H1 (cell line): ENCODE data around the gene GRIA3. TPM values are rescaled to one million over a fixed set of nuclear protein-coding genes. Genes with fewer than 3 reads are reported as not detected.

ENCODE experiments used
- CTCF ChIA-PET: fragments of 300-600 bp; sonication (Branson Sonifier 250); formaldehyde crosslinking; loops from one replicate; lab custom pipeline; 2021; ENCODE audit not compliant: partially characterized antibody; lab: Charles Lee
- POLR2A ChIA-PET: fragments of 300-600 bp; sonication (Branson Sonifier 250); formaldehyde crosslinking; loops from one replicate; lab custom pipeline; 2021; ENCODE audit warnings: inconsistent platforms; ENCODE audit not compliant: partially characterized antibody; lab: Charles Lee
- DNase-seq, 2 experiments: peaks; one replicate each; pipeline versions ENCODE4 v3.0.0 to v3.0.0-alpha.2; 2010 to 2022; ENCODE audit warnings: low spot score in 2 of 2, low read depth in 1 of 2, mixed read lengths in 1 of 2
- FAIRE-seq: peaks from 2 replicates; lab custom pipeline; 2011; peaks lifted over from hg19 to GRCh38; lab: Jason Lieb, UNC
- H2AFZ ChIP-seq: 2 replicates; pipeline ENCODE4 v1.8.1; 2012; ENCODE audit warnings: low read length, inconsistent platforms
- H2AK5ac ChIP-seq: 2 replicates; pipeline ENCODE4 v1.6.1; 2013; ENCODE audit warnings: low read depth, low read length
- H2BK120ac ChIP-seq: replicated peaks from 2 replicates; pipeline ENCODE3; 2013; ENCODE audit warnings: low read depth, low read length, inconsistent platforms
- H2BK12ac ChIP-seq: 2 replicates; pipeline ENCODE4 v1.6.1; 2013; ENCODE audit warnings: low read depth, low read length
- H2BK15ac ChIP-seq: 2 replicates; pipeline ENCODE4 v1.6.1; 2013; ENCODE audit warnings: low read length
- H2BK20ac ChIP-seq: 2 replicates; pipeline ENCODE4 v1.6.1; 2013; ENCODE audit warnings: low read length
- H2BK5ac ChIP-seq: 2 replicates; pipeline ENCODE4 v1.6.1; 2013; ENCODE audit warnings: low read depth, low read length
- H3K14ac ChIP-seq: 2 replicates; pipeline ENCODE4 v1.6.1; 2013; ENCODE audit warnings: inconsistent platforms; ENCODE audit not compliant: insufficient read length
- H3K18ac ChIP-seq: 2 replicates; pipeline ENCODE4 v1.6.1; 2013; ENCODE audit warnings: low read length; ENCODE audit errors: extremely low read depth
- H3K23ac ChIP-seq: 2 replicates; pipeline ENCODE4 v1.6.1; 2013; ENCODE audit warnings: inconsistent platforms; ENCODE audit not compliant: insufficient read length
- H3K23me2 ChIP-seq: 2 replicates; pipeline ENCODE4 v1.6.1; 2013; ENCODE audit warnings: low read depth, low read length
- H3K27ac ChIP-seq: 2 replicates; pipeline ENCODE4 v1.6.1; 2011; ENCODE audit warnings: low read depth, low read length, inconsistent platforms
- H3K27me3 ChIP-seq, 4 experiments: replicated peaks in 1 of 4; 1 replicate in 1 of 4; 2 replicates in 3 of 4; pipeline versions ENCODE4 v1.6.1 to v1.8.1; 2011 to 2013; ENCODE audit warnings: low read length in 3 of 4, mild to moderate bottlenecking in 3 of 4, inconsistent platforms in 2 of 4, mixed read lengths in 2 of 4, moderate library complexity in 1 of 4; ENCODE audit not compliant: control insufficient read depth in 3 of 4, insufficient read depth in 3 of 4; ENCODE audit errors: extremely low read depth in 1 of 4
- H3K36me3 ChIP-seq, 4 experiments: 2 replicates each; pipeline versions ENCODE4 v1.6.1 to v1.8.1; 2011 to 2013; ENCODE audit warnings: mild to moderate bottlenecking in 4 of 4, low read length in 3 of 4, moderate library complexity in 2 of 4, control low read depth in 1 of 4, inconsistent platforms in 1 of 4; ENCODE audit not compliant: insufficient read depth in 4 of 4, control insufficient read depth in 2 of 4
- H3K4ac ChIP-seq: replicated peaks from 2 replicates; pipeline ENCODE3; 2013; ENCODE audit warnings: low read length, low read depth, mixed read lengths, inconsistent platforms; ENCODE audit not compliant: insufficient read length
- H3K4me1 ChIP-seq, 4 experiments: replicated peaks in 1 of 4; 1 replicate in 1 of 4; 2 replicates in 3 of 4; pipeline versions ENCODE4 v1.6.1 to v1.8.1; 2011 to 2013; ENCODE audit warnings: low read length in 3 of 4, inconsistent platforms in 2 of 4, mixed read lengths in 1 of 4; ENCODE audit not compliant: insufficient read depth in 4 of 4, control insufficient read depth in 3 of 4
- H3K4me2 ChIP-seq, 2 experiments: 2 replicates each; pipeline versions ENCODE4 v1.6.1 to v1.8.1; 2011 to 2013; ENCODE audit warnings: low read depth in 2 of 2, low read length in 2 of 2, control low read depth in 1 of 2, inconsistent platforms in 1 of 2, mild to moderate bottlenecking in 1 of 2; ENCODE audit not compliant: insufficient read depth in 1 of 2
- H3K4me3 ChIP-seq, 4 experiments: fragments of 200-600, 300-600 bp in 1 of 4; sonication (generic), shearing (Covaris generic), sonication (Bioruptor Twin) in 1 of 4; 2 replicates each; pipeline versions ENCODE4 v1.5.1 to v1.8.1; 2011 to 2016; ENCODE audit warnings: low read length in 4 of 4, low read depth in 3 of 4, control low read depth in 2 of 4, inconsistent platforms in 2 of 4, mild to moderate bottlenecking in 2 of 4, mixed read lengths in 1 of 4, moderate library complexity in 1 of 4; ENCODE audit not compliant: insufficient read depth in 2 of 4; ENCODE audit errors: extremely low read depth in 1 of 4
- H3K56ac ChIP-seq: replicated peaks from 2 replicates; pipeline ENCODE3; 2013; ENCODE audit warnings: low read depth, mild to moderate bottlenecking, mixed read lengths, low read length, inconsistent platforms; ENCODE audit not compliant: insufficient read length
- H3K79me1 ChIP-seq: 2 replicates; pipeline ENCODE4 v1.6.1; 2013; ENCODE audit warnings: low read depth, low read length, control low read depth
- H3K79me2 ChIP-seq, 2 experiments: 2 replicates each; pipeline versions ENCODE4 v1.6.1 to v1.8.1; 2012 to 2013; ENCODE audit warnings: low read length in 2 of 2, mild to moderate bottlenecking in 2 of 2, inconsistent platforms in 1 of 2; ENCODE audit not compliant: insufficient read depth in 2 of 2, control insufficient read depth in 1 of 2
- H3K9ac ChIP-seq, 4 experiments: replicated peaks in 1 of 4; 1 replicate in 1 of 4; 2 replicates in 3 of 4; pipeline versions ENCODE4 v1.6.1 to v1.8.1; 2011 to 2013; ENCODE audit warnings: low read depth in 3 of 4, low read length in 3 of 4, control low read depth in 2 of 4, mild to moderate bottlenecking in 2 of 4, moderate library complexity in 2 of 4, inconsistent platforms in 1 of 4; ENCODE audit errors: extremely low read depth in 1 of 4
- H3K9me3 ChIP-seq, 2 experiments: 2 replicates each; pipeline versions ENCODE4 v1.6.1 to v1.8.1; 2012 to 2013; ENCODE audit warnings: mild to moderate bottlenecking in 2 of 2, moderate library complexity in 2 of 2, control low read depth in 1 of 2, inconsistent platforms in 1 of 2, low read depth in 1 of 2, low read length in 1 of 2, mixed read lengths in 1 of 2; ENCODE audit not compliant: insufficient read depth in 2 of 2
- H4K20me1 ChIP-seq, 2 experiments: replicated peaks in 1 of 2; 2 replicates each; pipeline versions ENCODE3 to v1.8.1; 2011 to 2013; ENCODE audit warnings: inconsistent platforms in 2 of 2, low read length in 2 of 2, mild to moderate bottlenecking in 1 of 2; ENCODE audit not compliant: insufficient read depth in 2 of 2, control insufficient read depth in 1 of 2
- H4K5ac ChIP-seq: 2 replicates; pipeline ENCODE4 v1.6.1; 2013; ENCODE audit warnings: low read length, low read depth, mixed read lengths, inconsistent platforms; ENCODE audit not compliant: insufficient read length
- H4K8ac ChIP-seq: 2 replicates; pipeline ENCODE4 v1.8.0; 2013; ENCODE audit warnings: mild to moderate bottlenecking, moderate library complexity, low read length, inconsistent platforms; ENCODE audit not compliant: insufficient read depth; ENCODE audit errors: extremely low read depth
- H4K91ac ChIP-seq: replicated peaks from 2 replicates; pipeline ENCODE3; 2013; ENCODE audit warnings: low read length, mixed read lengths, inconsistent platforms; ENCODE audit not compliant: insufficient read length
- BACH1 ChIP-seq: IDR thresholded peaks from 2 replicates; pipeline ENCODE4 v1.6.1; 2012; ENCODE audit warnings: low read length, improper control_type of control experiment
- SP4 ChIP-seq: IDR thresholded peaks from 2 replicates; pipeline ENCODE4 v1.6.1; 2012; ENCODE audit warnings: low read length, inconsistent platforms
- SRF ChIP-seq: IDR thresholded peaks from 2 replicates; pipeline ENCODE4 v1.6.1; 2011; ENCODE audit warnings: mild to moderate bottlenecking, low read depth, low read length, moderate library complexity
- WGBS, 2 experiments: shearing (Covaris generic) in 1 of 2; methylation state at CpG; one replicate each; pipeline versions ENCODE4 v1.1.6 to v1.1.7; 2013 to 2015; ENCODE audit warnings: low lambda C conversion rate in 2 of 2, mixed read lengths in 2 of 2, inconsistent platforms in 1 of 2, low coverage in 1 of 2, missing lambda C conversion rate in 1 of 2; ENCODE audit not compliant: insufficient replicate concordance in 2 of 2, insufficient coverage in 1 of 2, insufficient read length in 1 of 2; ENCODE audit errors: extremely low coverage in 1 of 2, missing lambda C conversion rate in 1 of 2; 5-methylcytosine and 5-hydroxymethylcytosine counted together
- polyA plus RNA-seq, 7 experiments: library from polyadenylated mRNA; depleted of rRNA in 3 of 7; stranded (reverse) in 5 of 7; unstranded in 2 of 7; fragments of >200 nt in 5 of 7; fragments of 200-250 nt in 2 of 7; gene quantifications; 1 replicate in 5 of 7; 2 replicates in 1 of 7; 4 replicates in 1 of 7; pipeline versions ENCODE4 v1.2.1 to v1.2.3, GENCODE V29; 2011 to 2013; ENCODE audit warnings: missing spikeins in 2 of 7, mixed read lengths in 2 of 7
- total RNA-seq: library from RNA; stranded (reverse); fragmentation: NEBNext Ultra II Directional; extraction: Animal tissue kit (Norgen Biotek cat#: 25700); gene quantifications from 2 replicates; pipeline ENCODE4 v1.2.1, GENCODE V29; 2021

Gene GRIA3
- total and polyA plus RNA-seq, 2 of the 8 experiments (the other 6 are each of a cell fraction or from before 2014, with no cell fraction given): 2.6 to 3.0 TPM

DNA sequence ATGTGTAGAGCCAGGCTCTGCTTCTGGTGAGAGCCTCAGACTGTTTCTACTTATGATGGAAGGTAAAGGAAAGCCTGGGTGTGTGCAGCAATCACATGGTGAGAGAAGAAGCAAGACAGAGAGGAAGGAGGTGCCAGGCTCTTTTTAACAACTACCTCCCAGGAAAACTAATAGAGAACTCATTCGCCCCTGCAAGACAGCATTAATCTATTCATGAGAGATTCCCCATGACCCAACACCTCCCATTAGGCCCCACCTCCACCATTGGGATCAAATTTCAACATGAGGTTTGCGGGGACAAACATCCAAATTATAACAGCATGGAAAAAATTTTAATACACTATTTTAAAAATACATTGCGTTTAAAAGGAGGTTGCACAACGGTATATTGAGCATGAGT lies 24.7 kb upstream of the GRIA3 start:
- Histone ChIP-seq H3K79me2 (no peaks in the 10 kb centered on the region), H4K91ac (no peak overlapping the region), H4K20me1 (no peaks in the 10 kb centered on the region), H2BK20ac (no peak overlapping the region), H2BK120ac (no peak overlapping the region), H2BK5ac (no peak overlapping the region), H3K9me3 (no peaks in the 10 kb centered on the region), H3K36me3 (no peaks in the 10 kb centered on the region), H3K23me2 (no peaks in the 10 kb centered on the region), H3K79me1 (no peaks in the 10 kb centered on the region), H3K4me3 (no peak overlapping the region), H2BK12ac (no peak overlapping the region), H4K8ac (no peak overlapping the region), H2AK5ac (no peak overlapping the region), H3K27me3 (no peaks in the 10 kb centered on the region), H3K4ac (no peak overlapping the region), H4K5ac (no peak overlapping the region), H2AFZ (no peak overlapping the region), H3K4me1 (no peaks in the 10 kb centered on the region), H3K9ac (no peak overlapping the region), H3K27ac (no peak overlapping the region), H3K23ac (no peak overlapping the region), H2BK15ac (no peak overlapping the region), H3K14ac (no peak overlapping the region), H3K56ac (no peak overlapping the region), H3K18ac (no peak overlapping the region), H3K4me2 (no peak overlapping the region)
- 0 out of 2 replicates have a peak, but pooled peaks have one; percentile 21 for TF ChIP-seq SRF
- TF ChIP-seq SP4: no peak
- no peak for TF ChIP-seq BACH1
- FAIRE-seq (no peak), DNase-seq (no peak)
- ChIA-PET CTCF (no interaction called here), POLR2A (no interaction called here)
- 90% methylated on average over 4 of the region's 4 CpGs; no CpG with 5 or more reads in 1 of the 2 experiments for WGBS, 2 experiments
